HG03095 (cell line): ENCODE measurements around the gene PXK.
A peak's percentile ranks its signal among the peaks of the same experiment; 100 is the strongest.

Source experiments
- ATAC-seq: cut with Tn5 transposase; IDR thresholded peaks from one replicate; pipeline ENCODE4 v1.9.1; 2021; ENCODE audit warnings: moderate library complexity; ENCODE audit not compliant: unreplicated experiment

Gene PXK

DNA sequence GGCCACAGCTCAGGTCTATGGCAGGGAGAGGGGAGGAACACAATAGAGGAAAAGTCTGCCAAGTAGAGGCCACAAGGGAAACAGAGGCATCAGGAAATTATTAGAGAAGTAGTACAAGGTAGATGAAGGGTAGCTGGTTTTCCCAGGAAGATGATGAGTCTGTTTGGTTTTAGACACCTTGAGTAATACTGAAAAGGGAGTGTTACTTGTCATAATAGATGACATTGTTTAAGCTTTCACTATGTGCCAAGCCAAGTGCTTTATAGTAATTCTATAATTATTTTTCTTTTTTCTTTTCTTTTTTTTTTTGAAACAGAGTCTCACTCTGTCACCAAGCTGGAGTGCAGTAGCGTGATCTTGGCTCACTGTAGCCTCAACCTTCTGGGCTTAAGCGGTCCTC lies 13.7 kb downstream of the PXK start:
- ATAC-seq, result no peak

DNA sequence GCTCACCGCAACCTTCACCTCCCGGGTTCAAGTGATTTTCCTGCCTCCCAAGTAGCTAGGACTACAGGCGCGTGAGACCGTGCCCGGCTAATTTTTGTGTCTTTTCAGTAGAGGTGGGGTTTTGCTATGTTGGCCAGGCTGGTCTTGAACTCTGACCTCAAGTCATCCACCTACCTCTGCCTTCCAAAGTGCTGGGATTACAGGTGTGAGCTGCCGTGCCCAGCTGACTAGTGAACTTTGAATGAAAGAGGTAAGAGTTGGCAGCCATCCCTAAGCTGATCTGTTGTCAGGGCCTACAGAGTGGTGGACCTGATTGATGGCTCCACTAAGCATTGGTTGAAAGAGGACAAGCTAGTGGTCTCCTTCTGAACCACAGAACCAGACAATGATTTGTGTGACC lies 15.3 kb downstream of the PXK start:
- ATAC-seq, result no peak

DNA sequence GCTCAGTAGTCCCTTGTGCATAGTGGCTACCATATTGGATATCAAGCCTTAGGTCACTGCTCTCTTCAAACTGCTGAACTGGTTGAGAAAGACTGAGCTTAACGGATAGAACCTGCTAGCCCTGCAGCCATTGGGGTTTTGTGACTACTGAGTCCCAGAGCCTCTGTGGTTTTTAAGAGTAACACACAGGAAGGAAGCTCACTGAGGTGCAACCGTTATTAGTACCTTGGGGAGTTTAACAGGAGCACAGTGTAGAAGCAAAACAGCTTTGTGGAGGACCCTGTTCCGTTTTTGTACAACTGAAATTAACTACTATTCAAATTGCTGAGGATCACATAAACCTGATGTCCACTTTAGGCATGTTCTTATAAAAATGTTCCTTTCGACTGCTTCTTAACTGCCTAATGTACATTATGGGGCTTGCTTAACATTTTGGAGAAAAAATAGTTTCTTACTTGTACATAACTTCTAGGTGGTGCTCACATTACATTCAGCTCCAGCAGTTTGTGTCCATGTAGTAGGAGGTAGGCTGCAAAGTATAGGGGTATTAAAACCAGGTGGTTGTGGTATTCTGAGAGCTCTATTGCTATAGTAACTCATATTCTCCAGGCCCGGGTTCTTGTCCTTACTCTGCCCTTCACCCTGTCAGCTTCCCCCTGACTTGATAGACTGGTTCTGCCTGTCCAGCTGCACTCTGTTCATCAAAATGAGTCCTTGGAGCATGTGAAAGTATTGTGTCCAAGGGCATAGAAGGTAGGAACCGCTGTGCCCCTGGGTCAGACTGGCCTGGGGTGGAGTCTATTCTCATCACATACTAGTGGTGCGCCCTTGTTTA lies 17.3 kb downstream of the PXK start:
- ATAC-seq, result peak; percentile 94

DNA sequence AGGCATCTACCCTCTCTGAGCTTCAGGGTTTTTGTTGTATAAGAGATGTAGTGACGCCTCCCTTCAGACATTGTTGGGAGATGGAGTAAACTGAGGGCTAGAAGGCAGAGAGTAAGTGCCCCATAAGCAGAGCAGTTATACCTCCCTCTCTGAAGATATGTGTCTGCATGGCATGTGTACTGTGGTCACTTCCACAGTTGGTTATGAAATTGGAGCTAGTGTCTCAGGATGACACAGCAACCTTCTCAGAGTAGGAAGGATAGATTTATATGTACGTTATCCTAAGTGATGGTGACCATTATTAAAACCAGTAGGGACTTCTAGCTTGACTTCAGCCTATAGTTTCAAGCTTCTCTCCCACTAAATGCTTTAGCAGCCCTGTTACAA lies 17.9 kb downstream of the PXK start:
- ATAC-seq, result no peak

DNA sequence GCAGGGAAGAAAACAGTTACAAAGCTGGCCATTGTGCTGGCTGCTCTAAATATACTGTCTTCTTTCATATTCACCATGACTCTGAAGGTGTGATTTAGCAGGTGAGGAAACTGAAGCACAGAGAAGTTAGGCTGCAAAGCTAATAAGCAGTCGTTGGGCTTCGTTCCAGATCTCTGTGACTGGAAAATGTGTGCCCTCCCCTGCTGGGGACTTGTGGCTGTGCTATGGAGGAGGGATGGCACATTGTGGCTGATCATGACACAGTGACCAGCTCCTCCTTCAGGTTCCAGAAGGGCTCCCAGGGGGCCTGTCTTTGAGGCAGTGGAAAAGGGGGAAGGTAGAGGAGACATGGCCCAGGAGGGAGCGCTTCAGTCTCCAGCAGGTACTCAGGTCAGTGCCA lies 19.2 kb downstream of the PXK start:
- ATAC-seq, result no peak

DNA sequence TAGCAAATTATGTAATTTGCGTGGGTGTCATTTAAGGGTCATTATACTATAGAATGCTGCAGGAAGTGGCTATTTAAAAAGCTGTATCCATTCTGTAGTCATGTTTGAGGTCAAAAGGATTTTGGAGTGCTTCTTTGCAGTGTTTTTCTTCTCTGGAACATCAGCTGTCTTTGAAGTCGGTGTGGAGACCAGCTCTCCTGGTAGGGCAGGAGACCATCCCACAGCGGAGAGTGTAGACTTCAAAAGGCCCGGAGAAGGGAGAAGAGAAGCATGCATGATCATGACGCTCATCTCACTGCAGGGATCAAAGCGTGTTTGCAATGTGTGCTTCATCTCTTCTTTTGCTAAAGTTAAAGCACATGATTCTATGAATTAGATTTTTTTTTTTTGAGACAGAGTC lies 19.9 kb downstream of the PXK start:
- no peak for ATAC-seq

DNA sequence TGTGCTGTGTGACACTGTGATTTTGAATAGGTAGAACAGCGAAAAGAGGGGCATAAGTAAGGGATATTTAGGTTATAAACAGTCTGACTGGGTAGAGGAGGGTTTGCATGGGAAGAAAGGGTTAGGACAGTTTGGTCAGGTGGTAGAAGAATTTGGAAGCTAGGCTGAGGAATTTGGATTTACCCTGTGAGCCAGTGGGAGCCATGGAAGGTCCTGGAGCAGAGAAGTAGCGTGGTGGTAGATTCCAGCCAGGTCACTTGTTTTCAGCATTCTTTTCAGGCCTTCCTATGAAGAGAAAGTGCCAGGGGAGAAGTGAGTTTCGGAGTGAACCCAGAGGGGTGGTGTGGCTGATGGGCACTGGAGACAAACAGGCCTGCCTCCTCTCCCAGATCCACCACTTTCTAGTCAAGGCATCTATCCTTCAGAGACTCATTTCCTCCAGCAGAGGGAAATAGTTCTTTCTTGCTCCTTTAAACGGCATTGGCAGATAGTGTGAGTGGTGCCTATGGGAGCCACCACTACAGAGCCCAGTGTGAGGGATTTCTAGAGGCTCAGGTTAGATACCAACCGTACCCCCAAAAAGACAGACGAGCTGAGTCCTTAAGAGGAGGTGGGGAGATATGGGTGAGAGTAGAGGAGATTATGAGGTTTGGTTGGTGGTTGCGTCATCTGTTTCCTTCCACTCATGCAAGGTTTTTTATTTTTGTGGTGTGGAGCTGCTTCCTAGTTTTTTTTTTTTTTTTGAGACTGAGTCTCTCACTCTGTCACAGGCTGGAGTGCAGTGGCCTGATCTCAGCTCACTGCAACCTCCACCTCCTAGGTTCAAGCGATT lies 21.2 kb downstream of the PXK start:
- no peak for ATAC-seq

DNA sequence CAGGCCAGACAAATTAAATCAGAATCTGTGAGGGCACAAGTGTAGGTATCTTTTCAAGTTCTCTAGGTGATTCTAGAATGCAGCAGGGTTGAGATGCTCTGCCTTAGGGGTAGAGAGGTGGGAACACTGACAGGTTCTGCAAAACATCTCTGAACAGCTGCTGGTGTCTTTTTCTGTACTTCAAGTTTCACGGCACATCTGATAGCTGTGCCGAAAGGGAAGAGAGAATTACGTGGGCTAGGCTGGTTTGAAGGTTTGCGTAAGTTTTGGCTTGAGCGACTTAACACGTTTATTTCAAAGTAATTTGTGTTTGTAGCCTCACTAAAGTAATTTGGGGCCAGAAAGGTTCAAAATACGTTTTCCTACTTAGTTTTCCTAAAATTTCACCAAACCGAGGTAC lies 22.5 kb downstream of the PXK start:
- peak; percentile 60 for ATAC-seq

DNA sequence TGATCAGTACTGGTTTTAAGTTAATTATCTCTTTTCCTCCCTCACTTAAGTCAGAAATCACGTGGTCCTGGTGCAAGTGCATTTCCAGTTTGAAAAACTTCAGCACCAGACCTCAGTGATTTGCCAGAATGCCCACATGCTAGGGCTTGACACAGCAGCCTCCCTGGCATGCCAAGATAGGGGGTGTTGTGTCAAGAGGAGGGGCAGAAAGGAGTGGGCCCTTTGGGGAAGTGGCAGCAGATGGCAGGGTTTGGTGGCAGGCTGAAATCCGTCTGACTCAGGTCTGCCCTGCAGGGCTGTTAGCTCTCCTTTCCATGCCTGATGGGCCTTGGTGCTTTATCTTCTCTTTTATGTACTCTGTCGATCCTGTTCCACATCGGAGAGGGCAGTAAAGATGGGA lies 23.4 kb downstream of the PXK start:
- no peak for ATAC-seq

DNA sequence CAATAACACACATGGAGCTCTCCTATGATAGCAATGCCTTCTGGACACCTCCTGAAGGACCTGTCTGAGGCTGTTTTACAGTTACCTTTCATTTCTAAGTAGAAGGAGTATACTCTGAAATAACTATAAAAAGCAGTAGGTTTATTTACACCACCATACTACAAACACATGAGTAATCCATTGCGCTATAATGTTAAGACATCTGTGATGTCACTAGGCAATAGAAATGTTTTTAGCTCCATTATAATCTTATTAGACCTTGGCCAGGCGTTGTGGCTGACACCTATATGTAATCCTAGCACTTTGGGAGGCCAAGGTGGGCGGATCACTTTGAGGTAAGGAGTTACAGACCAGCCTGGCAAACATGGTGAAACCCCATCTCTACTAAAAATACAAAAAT lies 24.7 kb downstream of the PXK start:
- no peak for ATAC-seq

DNA sequence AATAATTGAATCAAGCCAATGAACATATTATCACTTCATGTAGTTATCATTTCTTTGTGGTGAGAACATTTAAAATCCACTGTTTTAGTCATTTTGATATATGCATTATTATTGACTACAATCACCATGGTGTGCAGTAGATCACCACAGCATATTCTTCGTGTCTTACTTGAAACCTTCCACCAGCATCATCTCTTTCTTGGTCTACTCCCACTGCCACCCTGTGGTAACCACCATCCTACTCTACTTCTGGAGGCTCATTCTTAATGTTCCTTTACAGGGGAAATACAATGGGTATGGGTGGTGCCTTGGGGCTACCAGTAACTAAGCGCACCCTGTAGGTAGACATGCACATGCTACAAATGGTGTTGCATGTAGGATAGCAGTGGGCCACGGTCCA lies 25.4 kb downstream of the PXK start:
- no peak for ATAC-seq

DNA sequence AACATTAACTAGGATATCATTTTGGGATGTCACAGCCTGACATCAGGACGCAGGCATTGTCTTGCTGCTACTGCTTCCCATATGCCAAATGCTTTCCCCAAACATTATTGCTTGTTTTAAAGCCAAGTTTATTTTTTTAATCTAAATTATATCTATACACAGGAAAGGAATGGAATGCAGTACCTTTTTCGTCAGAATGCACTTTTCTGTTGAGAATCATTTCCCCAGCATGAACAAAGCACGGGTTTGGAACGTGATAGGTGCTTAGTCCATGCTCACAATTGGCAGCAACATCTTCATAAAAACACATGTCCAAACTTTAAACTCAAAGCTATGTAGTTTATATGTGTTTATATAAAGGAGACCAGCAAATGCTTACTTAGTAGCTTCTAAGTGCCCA lies 26.1 kb downstream of the PXK start:
- no peak for ATAC-seq

DNA sequence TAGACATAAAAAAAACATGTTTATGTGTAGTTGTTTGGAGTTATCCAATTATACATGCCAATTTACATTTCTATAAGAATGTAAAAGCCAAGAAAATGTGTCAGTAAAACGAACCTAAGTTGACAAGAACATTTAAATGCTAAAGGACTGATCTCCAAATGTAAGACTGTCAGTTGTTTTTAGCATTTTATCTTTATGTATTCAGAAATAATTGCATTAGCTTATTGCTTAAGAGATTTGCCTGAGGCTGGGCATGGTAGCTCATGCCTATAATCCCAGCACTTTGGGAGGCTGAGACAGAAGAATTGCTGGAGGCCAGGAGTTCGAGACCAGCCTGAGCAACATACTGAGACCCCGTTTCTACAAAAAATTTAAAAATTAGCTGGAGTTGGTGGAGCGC lies 26.9 kb downstream of the PXK start:
- ATAC-seq, result no peak

DNA sequence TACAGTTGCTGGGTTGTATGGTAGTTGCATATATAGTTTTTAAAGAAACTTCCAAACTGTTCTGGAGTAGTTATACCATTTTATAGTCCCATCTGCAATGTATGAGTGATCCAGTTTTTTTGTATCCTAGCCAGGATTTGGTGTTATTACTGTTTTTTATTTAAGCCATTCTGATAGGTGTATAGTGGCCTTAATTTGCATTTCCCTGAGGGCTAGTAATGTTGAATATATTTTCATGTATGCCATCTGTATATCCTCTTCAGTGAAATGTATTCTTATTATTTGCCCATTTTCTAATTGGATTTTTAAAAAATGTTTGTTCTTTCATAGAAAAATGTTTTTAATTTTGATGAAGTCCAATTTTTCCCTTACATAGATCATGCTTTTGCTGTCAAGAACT lies 29.2 kb downstream of the PXK start:
- no peak for ATAC-seq

DNA sequence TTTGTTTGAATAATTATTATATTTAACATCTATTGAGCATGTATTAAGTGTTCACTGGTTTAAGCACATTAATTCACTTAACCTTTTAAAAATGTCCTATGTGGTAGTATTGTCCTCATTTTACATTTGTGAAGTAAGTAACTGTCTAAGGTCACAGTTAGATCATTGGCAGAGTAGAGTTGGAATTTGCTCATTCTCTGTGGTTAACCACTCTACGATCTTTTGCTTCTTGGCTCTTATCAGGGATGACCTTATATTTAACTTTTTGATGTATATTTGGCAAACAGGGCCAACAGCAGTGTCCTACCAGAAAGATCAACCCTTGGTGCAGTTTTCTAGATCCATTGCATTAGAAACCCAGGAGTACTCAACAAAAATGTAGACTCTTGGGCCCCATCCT lies 34.0 kb downstream of the PXK start:
- ATAC-seq, result no peak

DNA sequence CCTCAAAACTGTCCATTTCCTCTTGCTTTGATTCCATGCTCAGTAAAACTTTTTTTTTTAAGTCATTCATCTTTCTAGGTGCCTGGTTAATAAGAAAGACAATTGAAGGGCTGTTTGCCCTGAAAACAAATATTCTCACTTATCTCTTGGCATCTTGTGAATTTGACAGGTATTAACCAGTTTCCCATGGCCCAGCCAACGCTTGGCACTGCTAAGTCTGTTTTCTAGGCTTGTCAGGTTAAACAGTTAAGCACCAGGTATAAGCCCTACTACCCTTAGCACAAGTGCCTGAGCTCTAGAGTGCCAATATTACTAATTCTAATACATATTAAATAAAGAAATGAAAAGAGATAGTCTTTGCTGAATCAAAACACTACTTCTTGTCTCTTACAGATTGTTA lies 36.3 kb downstream of the PXK start:
- no peak for ATAC-seq

DNA sequence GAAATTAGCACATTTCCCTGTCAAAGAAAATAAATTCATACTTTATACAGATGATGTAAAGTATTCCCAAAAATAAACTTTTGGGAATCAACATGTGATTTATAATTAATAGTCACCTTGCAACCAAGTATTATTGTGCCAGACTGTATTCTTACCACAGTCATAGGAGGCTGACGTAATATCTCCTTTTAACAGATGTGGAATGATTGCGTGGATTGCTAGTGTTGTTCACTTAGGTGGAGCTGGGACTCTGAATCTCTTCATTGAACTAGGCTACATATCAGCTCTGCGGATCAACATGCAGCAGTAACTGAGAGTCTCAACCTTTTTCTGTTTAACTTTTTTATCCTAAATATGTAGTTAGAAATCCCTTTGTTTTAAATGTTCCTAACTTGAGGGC lies 37.2 kb downstream of the PXK start:
- no peak for ATAC-seq

DNA sequence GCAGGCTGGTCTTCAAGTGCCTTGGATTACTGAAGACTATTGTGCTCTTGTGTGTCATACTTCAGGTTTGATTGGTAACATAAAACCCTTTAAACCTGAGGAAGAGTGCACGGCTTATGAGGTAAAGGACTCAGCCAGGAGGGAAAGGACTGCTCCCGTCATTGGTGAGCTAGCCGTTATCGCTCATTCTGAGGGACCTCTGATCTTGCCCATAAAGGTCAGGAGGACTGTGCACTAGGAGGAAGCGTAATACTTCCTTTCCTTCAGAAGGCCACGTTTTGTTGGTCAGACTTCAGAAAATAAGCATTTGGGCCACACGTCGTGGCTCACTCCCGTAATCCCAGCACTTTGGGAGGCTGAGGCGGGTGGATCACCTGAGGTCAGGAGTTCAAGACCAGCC lies 37.7 kb downstream of the PXK start:
- no peak for ATAC-seq

DNA sequence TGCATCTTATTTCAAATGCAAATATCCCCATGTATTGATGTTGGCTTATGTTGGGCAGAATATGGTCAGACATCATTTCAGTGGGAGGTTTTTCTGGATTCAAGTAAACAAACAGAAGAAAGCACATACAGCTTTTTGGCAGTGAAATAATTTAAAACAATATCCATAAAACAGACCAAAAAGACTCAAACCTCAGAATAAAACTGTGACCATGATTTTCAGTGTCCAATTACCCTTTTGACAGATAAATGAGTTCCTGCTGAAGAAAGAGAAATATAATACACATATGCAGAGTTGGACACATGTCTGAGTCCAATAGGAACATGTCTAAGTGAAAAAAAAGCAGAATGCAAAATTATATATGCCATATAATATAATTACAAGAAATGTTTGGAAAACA lies 39.1 kb downstream of the PXK start:
- no peak for ATAC-seq

DNA sequence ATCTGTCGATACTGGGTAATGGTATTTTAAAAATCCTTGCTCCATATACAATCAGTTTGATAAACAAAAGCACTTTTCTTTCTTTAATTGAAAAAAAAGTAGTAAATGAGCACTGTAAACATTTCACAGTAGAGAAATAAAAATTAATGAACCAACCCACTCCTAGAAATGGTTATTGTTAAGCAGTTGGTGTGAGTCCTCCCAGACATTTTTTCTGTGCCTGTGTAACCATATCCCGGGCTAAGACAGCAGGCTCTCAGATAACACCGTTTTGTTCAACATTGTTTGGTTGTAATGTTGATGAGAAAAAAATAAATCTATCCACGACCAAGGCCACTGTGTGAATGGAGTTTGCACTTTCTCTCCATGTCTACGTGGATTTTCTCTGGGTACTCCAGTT lies 42.6 kb downstream of the PXK start:
- no peak for ATAC-seq

DNA sequence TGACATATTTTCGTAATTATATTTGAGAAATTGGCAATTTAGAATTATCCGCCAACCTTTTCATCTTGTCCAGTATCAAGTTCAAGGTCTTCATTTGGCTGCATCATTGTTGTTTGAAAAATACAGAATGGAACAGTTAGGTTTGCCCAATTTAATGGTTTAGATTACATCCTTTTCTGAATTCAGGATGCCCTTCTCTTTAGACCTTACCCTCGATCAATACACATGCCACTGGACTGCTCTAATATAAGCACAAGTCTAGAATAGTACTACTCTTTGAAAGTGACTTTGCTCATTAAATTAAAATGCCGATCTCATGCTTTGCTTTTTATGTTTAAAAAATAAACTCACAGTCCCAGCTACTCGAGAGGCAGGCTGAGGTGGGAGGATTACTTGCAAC lies 44.5 kb downstream of the PXK start:
- no peak for ATAC-seq

DNA sequence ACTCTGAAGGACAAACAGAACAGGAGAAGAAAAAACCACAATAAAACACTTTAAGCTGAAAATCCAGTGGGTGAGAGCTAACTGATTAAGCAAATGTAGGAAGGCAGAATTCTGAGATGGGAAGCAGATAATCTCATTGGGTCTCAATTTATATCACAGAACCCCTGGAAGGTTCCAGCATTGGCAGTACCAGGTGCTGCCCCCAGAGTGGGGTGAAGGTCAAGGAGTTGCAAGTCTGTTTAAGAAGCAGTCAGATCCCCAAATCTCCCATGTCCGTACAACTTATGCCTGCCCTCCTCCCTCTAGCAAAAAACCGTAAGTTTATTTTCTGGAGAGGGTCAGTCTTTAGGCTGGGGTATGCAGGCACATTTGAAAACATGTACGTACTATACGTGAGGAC lies 45.1 kb downstream of the PXK start:
- no peak for ATAC-seq
